PC-9 (cell line): Measurements from ENCODE around the gene COL25A1. TPM values are rescaled to one million over a fixed set of nuclear protein-coding genes. Genes with fewer than 3 reads are reported as not detected.

Source experiments
- BruUV-seq: library from RNA; stranded (reverse); fragments of 400-500 nt; replicated peaks from 2 replicates; lab custom pipeline; 2021; lab: Mats Ljungman, UMichigan
- CTCF ChIA-PET: fragments of 300-600 bp; sonication (Branson Sonifier 250); formaldehyde crosslinking; loops from one replicate; lab custom pipeline; 2022; ENCODE audit warnings: antibody characterized with exemption; lab: Charles Lee
- POLR2A ChIA-PET: fragments of 300-600 bp; sonication (Branson Sonifier 250); formaldehyde crosslinking; loops from one replicate; lab custom pipeline; 2022; ENCODE audit warnings: antibody characterized with exemption; ENCODE audit not compliant: unreplicated experiment; lab: Charles Lee
- DNase-seq, 2 experiments: peaks; one replicate each; pipeline versions ENCODE4 v3.0.0 to v3.0.0-alpha.2; 2015 to 2022; ENCODE audit warnings: mixed read lengths in 1 of 2
- H2AFZ ChIP-seq: fragments of 200-600 bp; sonication (generic); 2 replicates; pipeline ENCODE4 v1.8.1; 2017; ENCODE audit warnings: antibody characterized with exemption
- H3F3A ChIP-seq: fragments of 200-600 bp; sonication (generic); 2 replicates; pipeline ENCODE4 v1.8.1; 2017; ENCODE audit warnings: antibody characterized with exemption, mild to moderate bottlenecking, low read depth; ENCODE audit not compliant: insufficient read depth
- H3K27ac ChIP-seq: fragments of 200-600 bp; sonication (generic); 2 replicates; pipeline ENCODE4 v1.6.1; 2016; ENCODE audit warnings: mixed run types
- H3K27me3 ChIP-seq: fragments of 200-600 bp; sonication (generic); 2 replicates; pipeline ENCODE4 v1.6.1; 2016; ENCODE audit warnings: low read depth, mixed run types; ENCODE audit not compliant: insufficient read depth
- H3K36me3 ChIP-seq: fragments of 200-600 bp; sonication (generic); 2 replicates; pipeline ENCODE4 v1.6.1; 2016; ENCODE audit warnings: low read depth, mixed run types
- H3K4me1 ChIP-seq: fragments of 200-600 bp; sonication (generic); replicated peaks from 2 replicates; pipeline ENCODE4 v1.6.1; 2016; ENCODE audit warnings: mixed run types; ENCODE audit not compliant: insufficient read depth
- H3K4me2 ChIP-seq: fragments of 200-600 bp; sonication (generic); 2 replicates; pipeline ENCODE4 v1.6.1; 2017; ENCODE audit warnings: mixed run types
- H3K4me3 ChIP-seq: fragments of 200-600 bp; sonication (generic); 2 replicates; pipeline ENCODE4 v1.6.1; 2016; ENCODE audit warnings: mixed run types
- H3K79me2 ChIP-seq: fragments of 200-600 bp; sonication (generic); 2 replicates; pipeline ENCODE4 v1.6.1; 2017; ENCODE audit warnings: low read depth, mixed run types
- H3K9me2 ChIP-seq: fragments of 200-600 bp; sonication (generic); 2 replicates; pipeline ENCODE4 v1.8.1; 2017; ENCODE audit warnings: mild to moderate bottlenecking; ENCODE audit not compliant: insufficient read depth
- H3K9me3 ChIP-seq: fragments of 200-600 bp; sonication (generic); 2 replicates; pipeline ENCODE4 v1.8.1; 2016; ENCODE audit warnings: low read depth; ENCODE audit not compliant: insufficient read depth
- H4K20me1 ChIP-seq: fragments of 200-600 bp; sonication (generic); 2 replicates; pipeline ENCODE4 v1.8.1; 2017; ENCODE audit not compliant: insufficient read depth
- CTCF ChIP-seq: fragments of 200-600 bp; sonication (generic); conservative IDR thresholded peaks from 2 replicates; pipeline ENCODE4 v1.6.1; 2017; ENCODE audit warnings: mixed run types, antibody characterized with exemption, mild to moderate bottlenecking, moderate library complexity
- EZH2 ChIP-seq: fragments of 200-600 bp; sonication (generic); IDR thresholded peaks from 2 replicates; pipeline ENCODE4 v1.8.0; 2017; ENCODE audit warnings: antibody characterized with exemption, low read depth
- intact Hi-C: fragments of 100-400 bp; cut with micrococcal nuclease; formaldehyde crosslinking; loops from one replicate; pipeline ENCODE4 v1.10.0; 2022; ENCODE audit not compliant: unreplicated experiment
- total RNA-seq: library from RNA; stranded (reverse); gene quantifications from 2 replicates; pipeline ENCODE4 v1.2.3, GENCODE V29; 2021

The COL25A1 gene
- total RNA-seq, 1 experiment from 2014 or later: not detected

GRCh38 chr4:109290918-109291317, 11.5 kb downstream of the COL25A1 start:
- no peaks in the 10 kb centered on the region for H3K9me3 ChIP-seq
- BruUV-seq: no TSS peak
- H3K36me3 ChIP-seq: no peaks in the 10 kb centered on the region
- H3F3A ChIP-seq: no peaks in the 10 kb centered on the region
- POLR2A ChIA-PET: no interaction called here
- H3K4me2 ChIP-seq: no peak overlapping the region
- H2AFZ ChIP-seq: no peak overlapping the region
- no peak overlapping the region for H3K4me3 ChIP-seq
- H3K27ac ChIP-seq: no peak overlapping the region
- no peak for TF ChIP-seq CTCF
- TF ChIP-seq EZH2: no peak
- H4K20me1 ChIP-seq: no peaks in the 10 kb centered on the region
- CTCF ChIA-PET: no interaction called here
- DNase-seq: no peak
- no peaks in the 10 kb centered on the region for H3K4me1 ChIP-seq
- H3K27me3 ChIP-seq: no peaks in the 10 kb centered on the region
- H3K79me2 ChIP-seq: no peaks in the 10 kb centered on the region
- intact Hi-C loops: no loop called here
- no peaks in the 10 kb centered on the region for H3K9me2 ChIP-seq

- H3K4me3 ChIP-seq: no peak overlapping the region
- H3K4me1 ChIP-seq: no peaks in the 10 kb centered on the region
- no peaks in the 10 kb centered on the region for H3K9me3 ChIP-seq
- H3K9me2 ChIP-seq: no peaks in the 10 kb centered on the region
- no TSS peak for BruUV-seq
- no peak overlapping the region for H3K27ac ChIP-seq
- no peak for DNase-seq
- no peak for TF ChIP-seq CTCF
- TF ChIP-seq EZH2: no peak
- no peaks in the 10 kb centered on the region for H3F3A ChIP-seq
- H4K20me1 ChIP-seq: no peaks in the 10 kb centered on the region
- no peaks in the 10 kb centered on the region for H3K79me2 ChIP-seq
- intact Hi-C loops: no loop called here
- ChIA-PET POLR2A (no interaction called here), CTCF (no interaction called here)
- H3K27me3 ChIP-seq: no peaks in the 10 kb centered on the region
- H3K4me2 ChIP-seq: no peak overlapping the region
- no peak overlapping the region for H2AFZ ChIP-seq
- H3K36me3 ChIP-seq: no peaks in the 10 kb centered on the region
These were observed 23.8 kb downstream of the COL25A1 start for GRCh38 chr4:109278594-109279031.

- Histone ChIP-seq H3K27me3 (no peaks in the 10 kb centered on the region), H3K4me1 (no peaks in the 10 kb centered on the region), H3K9me3 (no peaks in the 10 kb centered on the region), H3K9me2 (no peaks in the 10 kb centered on the region), H3K79me2 (no peaks in the 10 kb centered on the region), H3K4me2 (no peak overlapping the region), H3K36me3 (no peaks in the 10 kb centered on the region), H4K20me1 (no peaks in the 10 kb centered on the region), H3K27ac (no peak overlapping the region), H3F3A (no peaks in the 10 kb centered on the region), H2AFZ (no peak overlapping the region), H3K4me3 (no peak overlapping the region)
- intact Hi-C loops: no loop called here
- ChIA-PET POLR2A (no interaction called here), CTCF (no interaction called here)
- no TSS peak for BruUV-seq
- no peak for TF ChIP-seq EZH2
- DNase-seq: no peak
These were observed 25.9 kb downstream of the COL25A1 start for GRCh38 chr4:109276482-109277095.
